Spleen (tissue), 7 donors: Measurements from ENCODE around the gene S100A3.

ENCODE experiments used
- POLR2A ChIP-seq, 3 donors: fragments of 450-650 bp; IDR thresholded peaks; one replicate each; pipeline ENCODE4 v1.5.1; 2017; ENCODE audit warnings: antibody characterized with exemption in 3 of 3, mild to moderate bottlenecking in 1 of 3
- POLR2AphosphoS5 ChIP-seq, 3 donors: sonication (generic); formaldehyde crosslinking; IDR thresholded peaks; one replicate each; pipeline ENCODE4 v1.5.1; 2017; ENCODE audit warnings: antibody characterized with exemption in 3 of 3
- TF ChIP-seq, protein P1 (sequence below), 11 experiments: fragments of 200-600 bp in 7 of 11; fragments of 450-650 bp in 4 of 11; sonication (generic) in 4 of 11; IDR thresholded peaks in 8 of 11; conservative IDR thresholded peaks in 3 of 11; 1 replicate in 7 of 11; 2 replicates in 4 of 11; pipeline versions ENCODE4 v1.4.0 to v1.8.0; 2016 to 2021; ENCODE audit warnings: antibody characterized with exemption in 11 of 11, inconsistent platforms in 4 of 11, mild to moderate bottlenecking in 1 of 11
- donor health status: DM: no; HTN: no; CAD: no; lungs with moderate emphysema.
- donor health status: DM: no; HTN: no; CAD: no.
- donor health status: DM: no; HTN: no; CAD: no.

- TF ChIP-seq, protein P1, sequence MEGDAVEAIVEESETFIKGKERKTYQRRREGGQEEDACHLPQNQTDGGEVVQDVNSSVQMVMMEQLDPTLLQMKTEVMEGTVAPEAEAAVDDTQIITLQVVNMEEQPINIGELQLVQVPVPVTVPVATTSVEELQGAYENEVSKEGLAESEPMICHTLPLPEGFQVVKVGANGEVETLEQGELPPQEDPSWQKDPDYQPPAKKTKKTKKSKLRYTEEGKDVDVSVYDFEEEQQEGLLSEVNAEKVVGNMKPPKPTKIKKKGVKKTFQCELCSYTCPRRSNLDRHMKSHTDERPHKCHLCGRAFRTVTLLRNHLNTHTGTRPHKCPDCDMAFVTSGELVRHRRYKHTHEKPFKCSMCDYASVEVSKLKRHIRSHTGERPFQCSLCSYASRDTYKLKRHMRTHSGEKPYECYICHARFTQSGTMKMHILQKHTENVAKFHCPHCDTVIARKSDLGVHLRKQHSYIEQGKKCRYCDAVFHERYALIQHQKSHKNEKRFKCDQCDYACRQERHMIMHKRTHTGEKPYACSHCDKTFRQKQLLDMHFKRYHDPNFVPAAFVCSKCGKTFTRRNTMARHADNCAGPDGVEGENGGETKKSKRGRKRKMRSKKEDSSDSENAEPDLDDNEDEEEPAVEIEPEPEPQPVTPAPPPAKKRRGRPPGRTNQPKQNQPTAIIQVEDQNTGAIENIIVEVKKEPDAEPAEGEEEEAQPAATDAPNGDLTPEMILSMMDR (IDR thresholded peaks at IDR 0.05 in 8 of 11, conservative IDR thresholded peaks at IDR 0.05 in 3 of 11), result no peak
- TF ChIP-seq POLR2AphosphoS5 (IDR thresholded peaks at IDR 0.05) (no peak), POLR2A (IDR thresholded peaks at IDR 0.05) (no peak)
Measured at GRCh38 chr1:153561466-153561985, 12.5 kb upstream of the S100A3 start.
